Calu3 (cell line): Measurements from ENCODE around the gene CPT1B. TPM values are rescaled to one million over a fixed set of nuclear protein-coding genes. Genes with fewer than 3 reads are reported as not detected.

Source experiments
- BruUV-seq: library from RNA; stranded (reverse); fragments of 400-500 nt; replicated peaks from 2 replicates; lab custom pipeline; 2021; lab: Mats Ljungman, UMichigan
- CTCF ChIA-PET: fragments of 300-600 bp; sonication (Branson Sonifier 250); formaldehyde crosslinking; loops from one replicate; lab custom pipeline; 2022; ENCODE audit warnings: antibody characterized with exemption; lab: Charles Lee
- DNase-seq: peaks from one replicate; pipeline ENCODE4 v3.0.0; 2022
- H3K27ac Mint-ChIP-seq: one replicate; pipeline ENCODE4 v1.8.0; 2022; ENCODE audit warnings: mixed read lengths; ENCODE audit not compliant: unreplicated experiment
- H3K27me3 Mint-ChIP-seq: one replicate; pipeline ENCODE4 v1.8.0; 2022; ENCODE audit warnings: mixed read lengths; ENCODE audit not compliant: unreplicated experiment
- H3K36me3 Mint-ChIP-seq: one replicate; pipeline ENCODE4 v1.8.0; 2022; ENCODE audit warnings: mild to moderate bottlenecking, moderate library complexity, mixed read lengths; ENCODE audit not compliant: insufficient read depth, unreplicated experiment
- H3K4me1 Mint-ChIP-seq: one replicate; pipeline ENCODE4 v1.8.0; 2022; ENCODE audit warnings: mild to moderate bottlenecking, low read depth, mixed read lengths; ENCODE audit not compliant: unreplicated experiment
- H3K4me3 Mint-ChIP-seq: one replicate; pipeline ENCODE4 v1.8.0; 2022; ENCODE audit warnings: mild to moderate bottlenecking, low read depth, moderate library complexity, mixed read lengths; ENCODE audit not compliant: unreplicated experiment
- H3K9me3 Mint-ChIP-seq: one replicate; pipeline ENCODE4 v1.8.0; 2022; ENCODE audit warnings: low read depth, mixed read lengths; ENCODE audit not compliant: unreplicated experiment
- intact Hi-C: fragments of 100-400 bp; cut with micrococcal nuclease; formaldehyde crosslinking; loops from one replicate; pipeline ENCODE4 v1.10.0; 2022; ENCODE audit not compliant: unreplicated experiment
- total RNA-seq: library from RNA; stranded (reverse); gene quantifications from 2 replicates; pipeline ENCODE4 v1.2.3, GENCODE V29; 2022
- TF ChIP-seq, protein P1 (sequence below): fragments of 200-600 bp; IDR thresholded peaks from one replicate; pipeline ENCODE4 v1.8.0; 2022; ENCODE audit warnings: antibody characterized with exemption; ENCODE audit not compliant: unreplicated experiment

The CPT1B gene
- total RNA-seq, 1 experiment from 2014 or later, result 72.6 TPM

DNA sequence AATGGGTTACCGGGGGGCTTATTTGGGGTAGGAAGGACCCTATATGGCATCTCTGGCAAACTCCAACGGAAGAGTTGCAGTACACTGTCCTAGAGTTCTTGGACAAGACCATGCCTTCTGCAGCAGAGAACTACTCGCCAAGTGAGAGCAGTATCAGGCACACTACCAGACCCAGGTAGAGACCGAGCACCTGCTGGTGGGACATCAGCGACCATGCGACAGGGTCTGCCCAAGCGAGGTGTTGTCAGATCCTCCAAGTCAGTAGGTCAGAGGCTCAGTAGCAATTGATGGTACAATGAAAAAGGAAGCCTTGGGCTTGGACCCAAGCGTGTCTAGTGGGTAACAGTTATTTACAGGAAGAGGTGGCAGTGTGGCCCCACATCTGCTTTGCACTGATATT is 7.6 kb upstream of the CPT1B start:
- Mint-ChIP-seq H3K4me1 (no peaks in the 10 kb centered on the region), H3K27ac (no peak overlapping the region), H3K36me3 (peaks cover 49% of the 10 kb centered on the region), H3K27me3 (no peaks in the 10 kb centered on the region), H3K9me3 (no peaks in the 10 kb centered on the region), H3K4me3 (no peak overlapping the region)
- no peak for DNase-seq
- no TSS peak for BruUV-seq
- intact Hi-C loops, result no loop called here
- TF ChIP-seq, protein P1, sequence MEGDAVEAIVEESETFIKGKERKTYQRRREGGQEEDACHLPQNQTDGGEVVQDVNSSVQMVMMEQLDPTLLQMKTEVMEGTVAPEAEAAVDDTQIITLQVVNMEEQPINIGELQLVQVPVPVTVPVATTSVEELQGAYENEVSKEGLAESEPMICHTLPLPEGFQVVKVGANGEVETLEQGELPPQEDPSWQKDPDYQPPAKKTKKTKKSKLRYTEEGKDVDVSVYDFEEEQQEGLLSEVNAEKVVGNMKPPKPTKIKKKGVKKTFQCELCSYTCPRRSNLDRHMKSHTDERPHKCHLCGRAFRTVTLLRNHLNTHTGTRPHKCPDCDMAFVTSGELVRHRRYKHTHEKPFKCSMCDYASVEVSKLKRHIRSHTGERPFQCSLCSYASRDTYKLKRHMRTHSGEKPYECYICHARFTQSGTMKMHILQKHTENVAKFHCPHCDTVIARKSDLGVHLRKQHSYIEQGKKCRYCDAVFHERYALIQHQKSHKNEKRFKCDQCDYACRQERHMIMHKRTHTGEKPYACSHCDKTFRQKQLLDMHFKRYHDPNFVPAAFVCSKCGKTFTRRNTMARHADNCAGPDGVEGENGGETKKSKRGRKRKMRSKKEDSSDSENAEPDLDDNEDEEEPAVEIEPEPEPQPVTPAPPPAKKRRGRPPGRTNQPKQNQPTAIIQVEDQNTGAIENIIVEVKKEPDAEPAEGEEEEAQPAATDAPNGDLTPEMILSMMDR, result no peak
- CTCF ChIA-PET, result no interaction called here

DNA sequence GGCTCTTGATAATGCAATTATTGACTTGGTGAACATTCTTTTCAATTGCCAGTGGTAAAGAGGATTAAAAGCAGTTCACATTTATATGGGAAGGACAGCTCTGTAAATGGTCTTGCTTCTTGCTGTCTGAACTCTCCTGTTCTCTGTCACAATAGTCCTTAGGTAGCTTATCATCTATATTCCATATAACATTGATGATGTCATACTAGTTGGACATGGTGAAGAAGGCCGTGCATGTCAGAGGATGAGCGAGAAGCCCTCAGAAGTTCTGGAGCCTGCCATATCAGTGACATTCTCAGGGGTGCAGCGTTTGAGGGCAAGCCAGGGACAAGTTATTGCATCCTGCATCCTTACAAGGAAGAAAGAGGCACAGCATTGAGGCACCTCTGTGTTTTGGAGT is 7.0 kb upstream of the CPT1B start:
- DNase-seq, result no peak
- TF ChIP-seq, protein P1, result no peak
- Mint-ChIP-seq H3K36me3 (peaks cover 54% of the 10 kb centered on the region), H3K27ac (no peak overlapping the region), H3K4me1 (no peaks in the 10 kb centered on the region), H3K27me3 (no peaks in the 10 kb centered on the region), H3K4me3 (no peak overlapping the region), H3K9me3 (no peaks in the 10 kb centered on the region)
- intact Hi-C loops, result no loop called here
- no TSS peak for BruUV-seq
- CTCF ChIA-PET, result no interaction called here

DNA sequence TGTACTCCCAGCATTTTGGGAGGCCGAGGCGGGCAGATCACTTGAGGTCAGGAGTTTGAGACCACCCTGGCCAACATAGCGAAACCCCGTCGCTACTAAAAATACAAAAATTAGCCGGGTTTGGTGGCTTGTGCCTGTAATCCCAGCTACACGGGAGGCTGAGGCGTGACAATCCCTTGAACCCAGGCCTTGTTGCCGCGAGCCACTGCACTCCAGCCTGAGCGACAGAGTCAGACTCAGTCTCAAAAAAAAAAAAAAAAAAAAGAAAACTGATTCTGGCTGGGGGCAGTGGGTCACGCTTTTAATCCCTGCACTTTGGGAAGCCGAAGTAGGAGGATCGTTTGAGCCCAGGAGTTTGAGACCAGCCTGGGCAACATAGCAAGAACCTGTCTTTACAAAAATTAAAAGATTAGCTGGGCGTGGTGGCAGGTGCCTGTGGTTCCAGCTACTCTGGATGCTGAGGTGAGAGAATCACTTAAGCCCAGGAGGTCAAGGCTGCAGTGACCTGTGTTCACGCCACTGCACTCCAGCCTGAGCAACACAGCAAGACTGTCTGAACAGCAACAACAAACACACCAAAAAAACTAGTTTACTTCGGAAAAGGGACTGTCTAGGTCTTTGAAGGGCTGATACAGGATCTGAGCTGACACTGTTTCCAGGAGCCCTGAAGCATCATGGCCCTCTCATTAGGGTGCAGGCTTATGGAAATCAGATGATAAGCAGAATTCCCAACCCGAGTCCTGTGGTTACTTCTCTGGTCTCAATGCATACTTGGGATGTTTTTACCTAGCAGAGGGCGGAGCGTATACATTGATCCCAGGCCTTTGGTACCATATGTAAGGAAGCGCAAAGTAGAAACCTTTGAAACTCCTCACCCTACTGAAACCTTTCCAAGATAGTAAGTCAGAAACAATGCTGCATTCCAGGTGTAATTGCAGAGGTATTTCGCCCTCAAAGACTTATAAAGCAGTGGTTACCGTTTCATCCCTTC is 6.2 kb upstream of the CPT1B start:
- Mint-ChIP-seq H3K4me1 (no peaks in the 10 kb centered on the region), H3K36me3 (peaks cover 62% of the 10 kb centered on the region), H3K27ac (no peak overlapping the region), H3K9me3 (no peaks in the 10 kb centered on the region), H3K27me3 (no peaks in the 10 kb centered on the region), H3K4me3 (peak overlapping the region; percentile 97)
- no peak for DNase-seq
- intact Hi-C loops, result loop anchor here (5.0 kb wide), 1 partner anchor 38 kb away; no protein-coding TSS in a partner anchor
- TF ChIP-seq, protein P1, result no peak
- CTCF ChIA-PET, result no interaction called here
- no TSS peak for BruUV-seq

DNA sequence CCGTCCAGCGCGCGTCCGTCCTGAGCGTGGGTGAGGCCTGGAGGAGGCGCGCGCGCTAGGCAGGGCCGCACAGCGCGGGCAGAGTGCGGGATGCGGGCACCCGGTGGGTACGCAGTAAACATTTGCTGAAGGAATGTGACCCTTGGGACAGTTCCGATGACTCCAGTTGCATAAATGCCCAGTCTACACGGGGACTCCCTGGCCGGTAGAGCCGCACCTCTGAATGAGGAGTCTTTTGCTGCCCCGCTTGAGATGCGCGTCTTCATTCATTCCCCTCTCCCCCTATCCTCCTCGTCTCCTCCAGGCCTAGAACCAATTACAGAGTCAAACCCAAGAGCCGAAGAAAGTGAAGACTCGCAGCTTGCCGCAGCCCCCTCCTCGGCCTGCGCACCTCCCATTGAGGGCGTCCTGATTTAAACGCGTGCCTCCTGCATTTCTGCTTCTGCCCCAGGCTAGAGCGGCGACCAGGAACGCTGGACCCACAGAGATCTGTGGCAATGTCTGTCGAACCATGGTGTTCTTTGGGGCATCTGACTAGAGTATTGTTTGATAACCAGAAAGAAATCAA is 5.2 kb upstream of the CPT1B start:
- intact Hi-C loops, result loop anchor here (5.0 kb wide), 1 partner anchor 39 kb away; no protein-coding TSS in a partner anchor
- Mint-ChIP-seq H3K4me1 (no peaks in the 10 kb centered on the region), H3K36me3 (peaks cover 64% of the 10 kb centered on the region), H3K9me3 (no peaks in the 10 kb centered on the region), H3K27me3 (no peaks in the 10 kb centered on the region), H3K4me3 (peak overlapping the region; percentile 97), H3K27ac (peak overlapping the region; percentile 90)
- CTCF ChIA-PET, result no interaction called here
- no peak for DNase-seq
- BruUV-seq, result TSS peak; percentile 78
- TF ChIP-seq, protein P1, result no peak
